GM10266 (cell line): Measurements from ENCODE around the gene MN1.

Source experiments
- DNase-seq: peaks from one replicate; pipeline ENCODE4 v3.0.0; 2012; ENCODE audit errors: extremely low spot score
- CTCF ChIP-seq: IDR thresholded peaks from 2 replicates; pipeline ENCODE4 v1.5.1; 2012; ENCODE audit warnings: mild to moderate bottlenecking, low read depth; ENCODE audit not compliant: control insufficient read depth, insufficient read depth; ENCODE audit errors: missing control alignments

MN1 gene

GRCh38 chr22:27704581-27704980 lies 97.0 kb downstream of the MN1 start:
- DNase-seq: no peak
- TF ChIP-seq CTCF: no peak

- no peak for TF ChIP-seq CTCF
- no peak for DNase-seq
Observed at GRCh38 chr22:27699383-27700019, 102.1 kb downstream of the MN1 start.

- DNase-seq: no peak
- no peak for TF ChIP-seq CTCF
Observed at GRCh38 chr22:27698813-27699212, 102.7 kb downstream of the MN1 start.
